Measurements from ENCODE around the gene NAV3. TPM values are rescaled to one million over a fixed set of nuclear protein-coding genes. Genes with fewer than 3 reads are reported as not detected.

The NAV3 gene
- total and polyA plus RNA-seq, 11 donors, result 1.1 to 18.0 (median 5.8) TPM

- H3K9me3 ChIP-seq, result peaks cover 0 to 14% (median 0%) of the 10 kb centered on the region in 12 donors
- intact Hi-C loops (cut with DNase I), result loop anchor here in 1 of 10 donors (5.0 kb wide), 1 partner anchor 119 kb away; no protein-coding TSS in a partner anchor
- no peak for TF ChIP-seq POLR2A (IDR thresholded peaks at IDR 0.05)
- no peak for TF ChIP-seq CTCF (IDR thresholded peaks at IDR 0.05)
- no peaks in the 10 kb centered on the region for H3K27me3 ChIP-seq
- DNase-seq (no peak), ATAC-seq (no peak)
- WGBS, 4 donors, result 80 to 94% (median 83%) methylated on average over 1 of the region's 1 CpG
- peaks cover 0 to 15% (median 0%) of the 10 kb centered on the region in 9 donors for H3K36me3 ChIP-seq
- H3K4me3 ChIP-seq, result no peak overlapping the region
- H3K4me1 ChIP-seq, result no peaks in the 10 kb centered on the region
- no peak overlapping the region for H3K27ac ChIP-seq
Measured at GRCh38 chr12:78115889-78116288, 285.2 kb downstream of the NAV3 start.

- intact Hi-C loops (cut with DNase I), result loop anchor here in 2 of 10 donors (2.0 to 5.0 kb wide), 2 partner anchors 117 to 121 kb away; no protein-coding TSS in a partner anchor
Measured at GRCh38 chr12:78118036-78118435, 287.3 kb downstream of the NAV3 start.

GRCh38 chr12:78118486-78118885, 287.8 kb downstream of the NAV3 start:
- DNase-seq (no peak), ATAC-seq (no peak)
- Histone ChIP-seq H3K27ac (no peak overlapping the region), H3K36me3 (peaks cover 0 to 15% (median 0%) of the 10 kb centered on the region in 9 donors), H3K9me3 (peaks cover 0 to 2% (median 0%) of the 10 kb centered on the region in 12 donors), H3K27me3 (no peaks in the 10 kb centered on the region), H3K4me1 (no peaks in the 10 kb centered on the region), H3K4me3 (no peak overlapping the region)
- no peak for TF ChIP-seq CTCF (IDR thresholded peaks at IDR 0.05)
- no peak for TF ChIP-seq POLR2A (IDR thresholded peaks at IDR 0.05)
- intact Hi-C loops (cut with DNase I), result loop anchor here in 2 of 10 donors (2.0 to 5.0 kb wide), 2 partner anchors 118 to 121 kb away; no protein-coding TSS in a partner anchor
- WGBS, 4 donors, result 91 to 95% (median 91%) methylated on average over 2 of the region's 2 CpGs

More at GRCh38 chr12:78118036-78118435, 287.3 kb downstream of the NAV3 start:
- H3K27me3 ChIP-seq, result no peaks in the 10 kb centered on the region
- H3K27ac ChIP-seq, result no peak overlapping the region
- H3K4me3 ChIP-seq, result no peak overlapping the region
- H3K4me1 ChIP-seq, result no peaks in the 10 kb centered on the region
- H3K36me3 ChIP-seq, result peaks cover 0 to 15% (median 0%) of the 10 kb centered on the region in 9 donors
- peaks cover 0 to 6% (median 0%) of the 10 kb centered on the region in 12 donors for H3K9me3 ChIP-seq
- ATAC-seq, result no peak
- WGBS, 4 donors, result 77 to 86% (median 81%) methylated on average over 6 of the region's 6 CpGs
- TF ChIP-seq CTCF (IDR thresholded peaks at IDR 0.05), result no peak
- no peak for TF ChIP-seq POLR2A (IDR thresholded peaks at IDR 0.05)
- no peak for DNase-seq

- no peak for ATAC-seq
- intact Hi-C loops (cut with DNase I), result loop anchor here in 2 of 10 donors (2.0 to 5.0 kb wide), 2 partner anchors 119 to 122 kb away; no protein-coding TSS in a partner anchor
- no peak for TF ChIP-seq CTCF (IDR thresholded peaks at IDR 0.05)
- TF ChIP-seq POLR2A (IDR thresholded peaks at IDR 0.05), result no peak
- Histone ChIP-seq H3K4me1 (no peaks in the 10 kb centered on the region), H3K9me3 (no peaks in the 10 kb centered on the region), H3K27me3 (no peaks in the 10 kb centered on the region), H3K36me3 (peaks cover 0 to 15% (median 0%) of the 10 kb centered on the region in 9 donors), H3K27ac (no peak overlapping the region), H3K4me3 (no peak overlapping the region)
- DNase-seq, result no peak
- 92 to 94% (median 93%) methylated on average over 12 of the region's 12 CpGs for WGBS, 4 donors
Measured at GRCh38 chr12:78119351-78119918, 288.7 kb downstream of the NAV3 start.
